K562 (cell line): ENCODE results near the gene ASPHD1. TPM values are rescaled to one million over a fixed set of nuclear protein-coding genes. Genes with fewer than 3 reads are reported as not detected.
A peak's percentile ranks its signal among the peaks of the same experiment; 100 is the strongest.

Experiments used
- AFF4 ChIP-seq: sonication (generic); formaldehyde crosslinking; IDR thresholded peaks from 2 replicates; pipeline ENCODE4 v1.8.0; 2023; ENCODE audit warnings: mild to moderate bottlenecking, missing genetic modification reagents
- ARID3B ChIP-seq: fragments of 250-450 bp; sonication (Bioruptor Pico); IDR thresholded peaks from 2 replicates; pipeline ENCODE4 v1.4.0; 2020; ENCODE audit warnings: borderline replicate concordance
- FIP1L1 ChIP-seq: fragments of 200-400 bp; formaldehyde crosslinking; IDR thresholded peaks from 2 replicates; pipeline ENCODE4 v1.6.1; 2018; ENCODE audit warnings: mild to moderate bottlenecking, low read depth, low read length; ENCODE audit not compliant: poor library complexity, severe bottlenecking
- NUFIP1 ChIP-seq: fragments of 450-650 bp; IDR thresholded peaks from 2 replicates; pipeline ENCODE4 v1.6.1; 2018; ENCODE audit not compliant: partially characterized antibody
- POLR2H ChIP-seq: IDR thresholded peaks from 2 replicates; pipeline ENCODE4 v1.6.1; 2016; ENCODE audit warnings: missing genetic modification characterization, low read depth, mild to moderate bottlenecking, control low read depth, missing compliant biosample characterization, moderate library complexity
- ZBTB1 ChIP-seq: sonication (generic); formaldehyde crosslinking; IDR thresholded peaks from 2 replicates; pipeline ENCODE4 v1.8.1; 2023; ENCODE audit warnings: missing genetic modification reagents, low read depth, mild to moderate bottlenecking, borderline replicate concordance
- ZBTB43 ChIP-seq: sonication (generic); formaldehyde crosslinking; IDR thresholded peaks from 2 replicates; pipeline ENCODE4 v1.8.0; 2023; ENCODE audit warnings: mild to moderate bottlenecking, missing genetic modification reagents
- ZNF12 ChIP-seq: sonication (generic); formaldehyde crosslinking; IDR thresholded peaks from 2 replicates; pipeline ENCODE4 v1.4.0; 2020; ENCODE audit warnings: mild to moderate bottlenecking, missing genetic modification reagents
- ZNF224 ChIP-seq: sonication (generic); formaldehyde crosslinking; IDR thresholded peaks from 2 replicates; pipeline ENCODE4 v1.8.0; 2022; ENCODE audit warnings: mild to moderate bottlenecking, missing genetic modification reagents
- polyA plus RNA-seq, 8 experiments: library from polyadenylated mRNA; depleted of rRNA in 4 of 8; stranded (reverse) in 5 of 8; unstranded in 3 of 8; fragments of >200 nt; fragmentation: Nextera tagmentation in 2 of 8; fragmentation: Illumina TruSeq in 1 of 8; extraction: Ambion mirVana in 2 of 8; extraction: Trizol in 1 of 8; gene quantifications; 2 replicates each; pipeline versions ENCODE4 v1.2.1 to v1.2.3, GENCODE V29; 2011 to 2014; ENCODE audit warnings: inconsistent platforms in 1 of 8, missing spikeins in 1 of 8
- total RNA-seq, 7 experiments: library from RNA; depleted of rRNA in 6 of 7; stranded (reverse); fragments of >200 nt in 6 of 7; fragmentation: Illumina TruSeq in 2 of 7; extraction: Trizol in 2 of 7; gene quantifications; 2 replicates each; pipeline versions ENCODE4 v1.2.1 to v1.2.3, GENCODE V29; 2011 to 2021; ENCODE audit warnings: low replicate concordance in 1 of 7
- TF ChIP-seq, protein P1 (sequence below): fragments of 450-650 bp; IDR thresholded peaks from 2 replicates; pipeline ENCODE4 v1.6.1; 2016; ENCODE audit warnings: low read depth

The ASPHD1 gene
- total and polyA plus RNA-seq, 9 of the 15 experiments (the other 6 are each of a cell fraction or from before 2014, with no cell fraction given), result 0.03 to 0.70 (median 0.24) TPM; not detected in 5

GRCh38 chr16:29943846-29944799 is 43.8 kb downstream of the ASPHD1 start (continued):
- TF ChIP-seq FIP1L1, result no peak
- no peak for TF ChIP-seq POLR2H (tag)
- no peak for TF ChIP-seq ZNF224 (CRISPR knock-in tag)
- TF ChIP-seq ARID3B (CRISPR knock-in tag), result no peak
- no peak for TF ChIP-seq ZBTB43 (CRISPR knock-in tag)
- no peak for TF ChIP-seq AFF4 (CRISPR knock-in tag)
- TF ChIP-seq NUFIP1, result no peak
- TF ChIP-seq ZBTB1 (CRISPR knock-in tag), result 0 out of 2 replicates have a peak, but pooled peaks have one; percentile 8
- TF ChIP-seq, protein P1, sequence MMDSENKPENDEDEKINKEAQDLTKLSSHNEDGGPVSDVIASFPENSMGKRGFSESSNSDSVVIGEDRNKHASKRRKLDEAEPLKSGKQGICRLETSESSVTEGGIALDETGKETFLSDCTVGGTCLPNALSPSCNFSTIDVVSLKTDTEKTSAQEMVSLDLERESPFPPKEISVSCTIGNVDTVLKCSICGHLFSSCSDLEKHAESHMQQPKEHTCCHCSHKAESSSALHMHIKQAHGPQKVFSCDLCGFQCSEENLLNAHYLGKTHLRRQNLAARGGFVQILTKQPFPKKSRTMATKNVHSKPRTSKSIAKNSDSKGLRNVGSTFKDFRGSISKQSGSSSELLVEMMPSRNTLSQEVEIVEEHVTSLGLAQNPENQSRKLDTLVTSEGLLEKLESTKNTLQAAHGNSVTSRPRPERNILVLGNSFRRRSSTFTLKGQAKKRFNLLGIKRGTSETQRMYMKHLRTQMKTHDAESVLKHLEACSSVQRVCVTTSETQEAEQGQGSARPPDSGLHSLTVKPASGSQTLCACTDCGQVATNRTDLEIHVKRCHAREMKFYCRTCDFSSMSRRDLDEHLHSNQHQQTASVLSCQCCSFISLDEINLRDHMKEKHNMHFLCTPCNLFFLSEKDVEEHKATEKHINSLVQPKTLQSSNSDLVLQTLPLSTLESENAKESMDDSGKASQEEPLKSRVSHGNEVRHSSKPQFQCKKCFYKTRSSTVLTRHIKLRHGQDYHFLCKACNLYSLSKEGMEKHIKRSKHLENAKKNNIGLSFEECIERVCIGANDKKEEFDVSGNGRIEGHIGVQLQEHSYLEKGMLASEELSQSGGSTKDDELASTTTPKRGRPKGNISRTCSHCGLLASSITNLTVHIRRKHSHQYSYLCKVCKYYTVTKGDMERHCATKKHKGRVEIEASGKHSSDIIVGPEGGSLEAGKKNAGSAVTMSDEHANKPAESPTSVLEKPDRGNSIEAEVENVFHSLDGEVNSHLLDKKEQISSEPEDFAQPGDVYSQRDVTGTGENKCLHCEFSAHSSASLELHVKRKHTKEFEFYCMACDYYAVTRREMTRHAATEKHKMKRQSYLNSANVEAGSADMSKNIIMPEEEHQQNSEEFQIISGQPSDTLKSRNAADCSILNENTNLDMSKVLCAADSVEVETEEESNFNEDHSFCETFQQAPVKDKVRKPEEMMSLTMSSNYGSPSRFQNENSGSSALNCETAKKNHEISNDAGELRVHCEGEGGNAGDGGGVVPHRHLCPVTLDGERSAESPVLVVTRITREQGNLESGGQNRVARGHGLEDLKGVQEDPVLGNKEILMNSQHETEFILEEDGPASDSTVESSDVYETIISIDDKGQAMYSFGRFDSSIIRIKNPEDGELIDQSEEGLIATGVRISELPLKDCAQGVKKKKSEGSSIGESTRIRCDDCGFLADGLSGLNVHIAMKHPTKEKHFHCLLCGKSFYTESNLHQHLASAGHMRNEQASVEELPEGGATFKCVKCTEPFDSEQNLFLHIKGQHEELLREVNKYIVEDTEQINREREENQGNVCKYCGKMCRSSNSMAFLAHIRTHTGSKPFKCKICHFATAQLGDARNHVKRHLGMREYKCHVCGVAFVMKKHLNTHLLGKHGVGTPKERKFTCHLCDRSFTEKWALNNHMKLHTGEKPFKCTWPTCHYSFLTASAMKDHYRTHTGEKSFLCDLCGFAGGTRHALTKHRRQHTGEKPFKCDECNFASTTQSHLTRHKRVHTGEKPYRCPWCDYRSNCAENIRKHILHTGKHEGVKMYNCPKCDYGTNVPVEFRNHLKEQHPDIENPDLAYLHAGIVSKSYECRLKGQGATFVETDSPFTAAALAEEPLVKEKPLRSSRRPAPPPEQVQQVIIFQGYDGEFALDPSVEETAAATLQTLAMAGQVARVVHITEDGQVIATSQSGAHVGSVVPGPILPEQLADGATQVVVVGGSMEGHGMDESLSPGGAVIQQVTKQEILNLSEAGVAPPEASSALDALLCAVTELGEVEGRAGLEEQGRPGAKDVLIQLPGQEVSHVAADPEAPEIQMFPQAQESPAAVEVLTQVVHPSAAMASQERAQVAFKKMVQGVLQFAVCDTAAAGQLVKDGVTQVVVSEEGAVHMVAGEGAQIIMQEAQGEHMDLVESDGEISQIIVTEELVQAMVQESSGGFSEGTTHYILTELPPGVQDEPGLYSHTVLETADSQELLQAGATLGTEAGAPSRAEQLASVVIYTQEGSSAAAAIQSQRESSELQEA, result no peak
- no peak for TF ChIP-seq ZNF12 (CRISPR knock-in tag)
